Right lobe of liver (tissue), 4 donors: Measurements from ENCODE around the gene KXD1.

Experiments
- POLR2A ChIP-seq: fragments of 450-650 bp; IDR thresholded peaks from one replicate; pipeline ENCODE4 v1.6.1; 2017; ENCODE audit warnings: antibody characterized with exemption, mild to moderate bottlenecking
- TF ChIP-seq, protein P1 (sequence below), 4 donors: fragments of 200-600 bp in 3 of 4; fragments of 450-650 bp in 1 of 4; IDR thresholded peaks; one replicate each; pipeline versions ENCODE4 v1.5.1 to v1.8.0; 2016 to 2022; ENCODE audit warnings: antibody characterized with exemption in 4 of 4, mild to moderate bottlenecking in 2 of 4
- donor health status: DM: no; HTN: no; CAD: no.
- donor health status: DM: no; HTN: no; CAD: no.
- donor health status: DM: no; HTN: yes; CAD: no.

DNA sequence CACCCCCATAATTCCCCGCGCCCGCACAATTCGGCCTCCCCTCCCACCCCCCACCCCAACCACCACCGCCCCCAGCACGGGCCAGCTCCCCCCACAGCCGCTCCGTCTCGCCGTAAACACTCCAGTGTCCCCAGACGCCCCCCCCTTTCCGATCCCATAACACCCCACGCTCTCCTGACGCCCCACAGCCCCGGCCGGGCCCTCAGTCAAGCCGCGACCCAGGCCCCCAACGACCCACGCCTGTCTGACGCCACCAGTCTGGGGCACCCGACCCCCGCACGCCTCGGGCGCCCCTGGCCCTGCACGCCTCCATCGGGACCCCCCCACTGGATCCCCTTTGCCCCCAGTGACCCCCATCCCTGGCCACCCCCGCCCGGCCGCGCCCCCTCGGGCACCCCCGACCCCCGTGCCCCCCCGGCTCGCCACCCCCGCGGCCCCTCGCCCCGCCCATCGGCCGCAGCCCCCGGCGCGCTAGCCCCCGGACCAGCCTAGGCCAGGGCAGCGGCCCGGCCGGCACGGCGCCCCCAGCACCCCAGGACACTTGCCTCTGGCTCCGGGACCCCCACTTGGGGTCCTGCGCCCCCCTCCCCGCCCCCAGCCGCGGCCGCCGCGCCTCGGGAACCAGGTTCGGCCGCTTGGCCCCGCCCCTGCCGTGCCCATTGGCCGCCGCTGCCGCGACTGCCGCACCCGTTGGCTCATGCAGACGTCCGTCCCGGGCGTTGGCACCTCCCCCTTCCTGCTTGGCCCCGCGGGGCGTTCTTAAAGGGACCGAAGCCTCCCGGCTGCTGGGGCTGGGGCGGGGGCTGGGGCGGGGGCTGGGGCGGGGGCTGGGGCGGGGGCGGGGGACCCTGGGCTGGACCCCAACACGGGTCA is 14.5 kb upstream of the KXD1 start, which contains the start of gene FKBP8:
- TF ChIP-seq, protein P1, sequence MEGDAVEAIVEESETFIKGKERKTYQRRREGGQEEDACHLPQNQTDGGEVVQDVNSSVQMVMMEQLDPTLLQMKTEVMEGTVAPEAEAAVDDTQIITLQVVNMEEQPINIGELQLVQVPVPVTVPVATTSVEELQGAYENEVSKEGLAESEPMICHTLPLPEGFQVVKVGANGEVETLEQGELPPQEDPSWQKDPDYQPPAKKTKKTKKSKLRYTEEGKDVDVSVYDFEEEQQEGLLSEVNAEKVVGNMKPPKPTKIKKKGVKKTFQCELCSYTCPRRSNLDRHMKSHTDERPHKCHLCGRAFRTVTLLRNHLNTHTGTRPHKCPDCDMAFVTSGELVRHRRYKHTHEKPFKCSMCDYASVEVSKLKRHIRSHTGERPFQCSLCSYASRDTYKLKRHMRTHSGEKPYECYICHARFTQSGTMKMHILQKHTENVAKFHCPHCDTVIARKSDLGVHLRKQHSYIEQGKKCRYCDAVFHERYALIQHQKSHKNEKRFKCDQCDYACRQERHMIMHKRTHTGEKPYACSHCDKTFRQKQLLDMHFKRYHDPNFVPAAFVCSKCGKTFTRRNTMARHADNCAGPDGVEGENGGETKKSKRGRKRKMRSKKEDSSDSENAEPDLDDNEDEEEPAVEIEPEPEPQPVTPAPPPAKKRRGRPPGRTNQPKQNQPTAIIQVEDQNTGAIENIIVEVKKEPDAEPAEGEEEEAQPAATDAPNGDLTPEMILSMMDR (IDR thresholded peaks at IDR 0.05): no peak
- no peak for TF ChIP-seq POLR2A
